ENCODE measurements around the gene CTRB1. TPM values are rescaled to one million over a fixed set of nuclear protein-coding genes. Genes with fewer than 3 reads are reported as not detected.
"Not testable (repeated sequence)": the region's sequence is repeated elsewhere in the genome, so short reads cannot be mapped to it uniquely, and the experiment has no call there.

Gene CTRB1
- total RNA-seq, 3 donors from 2014 or later, result 2.2 to 5.5 (median 3.4) TPM

- no peaks in the 10 kb centered on the region for H3K9me3 Mint-ChIP-seq
- H3K4me3 Mint-ChIP-seq, result no peak overlapping the region
- H3K36me3 Mint-ChIP-seq (ENCODE audit: insufficient read depth), result no peaks in the 10 kb centered on the region
- H3K27me3 Mint-ChIP-seq (ENCODE audit: low read depth), result peaks cover 20% of the 10 kb centered on the region
- ATAC-seq (no peak), DNase-seq (no peak)
- peaks cover 10% of the 10 kb centered on the region for H3K4me1 Mint-ChIP-seq (ENCODE audit: low read depth)
Measured at GRCh38 chr16:75196836-75197235, 22.0 kb upstream of the CTRB1 start.

- Mint-ChIP-seq H3K27me3 (ENCODE audit: low read depth) (peaks cover 20% of the 10 kb centered on the region), H3K4me3 (no peak overlapping the region), H3K9me3 (no peaks in the 10 kb centered on the region), H3K4me1 (ENCODE audit: low read depth) (peaks cover 13% of the 10 kb centered on the region), H3K36me3 (ENCODE audit: insufficient read depth) (no peaks in the 10 kb centered on the region)
- ATAC-seq (no peak), DNase-seq (no peak)
Measured at GRCh38 chr16:75197522-75198134, 21.2 kb upstream of the CTRB1 start.

GRCh38 chr16:75198135-75198600, 20.6 kb upstream of the CTRB1 start:
- Mint-ChIP-seq H3K36me3 (ENCODE audit: insufficient read depth) (no peaks in the 10 kb centered on the region), H3K27me3 (ENCODE audit: low read depth) (peaks cover 20% of the 10 kb centered on the region), H3K4me1 (ENCODE audit: low read depth) (peaks cover 13% of the 10 kb centered on the region), H3K4me3 (no peak overlapping the region), H3K9me3 (no peaks in the 10 kb centered on the region)
- DNase-seq, result no peak
- no peak for ATAC-seq

GRCh38 chr16:75202069-75202590, 16.7 kb upstream of the CTRB1 start:
- Mint-ChIP-seq H3K9me3 (no peaks in the 10 kb centered on the region), H3K36me3 (ENCODE audit: insufficient read depth) (no peaks in the 10 kb centered on the region), H3K4me3 (no peak overlapping the region), H3K4me1 (ENCODE audit: low read depth) (peaks cover 13% of the 10 kb centered on the region), H3K27me3 (ENCODE audit: low read depth) (peaks cover 14% of the 10 kb centered on the region)
- DNase-seq, result no peak
- ATAC-seq, result no peak

GRCh38 chr16:75203096-75203495, 15.7 kb upstream of the CTRB1 start:
- Mint-ChIP-seq H3K4me1 (ENCODE audit: low read depth) (peaks cover 13% of the 10 kb centered on the region), H3K9me3 (no peaks in the 10 kb centered on the region), H3K4me3 (no peak overlapping the region), H3K27me3 (ENCODE audit: low read depth) (peaks cover 4% of the 10 kb centered on the region), H3K36me3 (ENCODE audit: insufficient read depth) (no peaks in the 10 kb centered on the region)
- no peak for DNase-seq
- ATAC-seq, result no peak

- H3K36me3 Mint-ChIP-seq (ENCODE audit: insufficient read depth), result no peaks in the 10 kb centered on the region
- H3K27me3 Mint-ChIP-seq (ENCODE audit: low read depth), result no peaks in the 10 kb centered on the region
- H3K4me3 Mint-ChIP-seq, result no peak overlapping the region
- no peaks in the 10 kb centered on the region for H3K9me3 Mint-ChIP-seq
- ATAC-seq (no peak), DNase-seq (no peak)
- H3K4me1 Mint-ChIP-seq (ENCODE audit: low read depth), result peaks cover 13% of the 10 kb centered on the region
Measured at GRCh38 chr16:75203667-75204409, 14.9 kb upstream of the CTRB1 start.

- no peak overlapping the region for H3K4me3 Mint-ChIP-seq
- H3K4me1 Mint-ChIP-seq (ENCODE audit: low read depth), result peaks cover 13% of the 10 kb centered on the region
- H3K27me3 Mint-ChIP-seq (ENCODE audit: low read depth), result no peaks in the 10 kb centered on the region
- no peaks in the 10 kb centered on the region for H3K9me3 Mint-ChIP-seq
- ATAC-seq (no peak), DNase-seq (no peak)
- H3K36me3 Mint-ChIP-seq (ENCODE audit: insufficient read depth), result no peaks in the 10 kb centered on the region
Measured at GRCh38 chr16:75204410-75204758, 14.4 kb upstream of the CTRB1 start.

- not testable (repeated sequence) for H3K27me3 Mint-ChIP-seq (ENCODE audit: low read depth); H3K9me3 Mint-ChIP-seq; ATAC-seq; DNase-seq; H3K4me3 Mint-ChIP-seq; H3K36me3 Mint-ChIP-seq (ENCODE audit: insufficient read depth)
- peaks cover 13% of the 10 kb centered on the region for H3K4me1 Mint-ChIP-seq (ENCODE audit: low read depth)
Measured at GRCh38 chr16:75204905-75205304, 13.9 kb upstream of the CTRB1 start.

GRCh38 chr16:75205438-75205837, 13.3 kb upstream of the CTRB1 start:
- H3K4me3 Mint-ChIP-seq; DNase-seq; H3K9me3 Mint-ChIP-seq; ATAC-seq; H3K36me3 Mint-ChIP-seq (ENCODE audit: insufficient read depth); H3K27me3 Mint-ChIP-seq (ENCODE audit: low read depth): not testable (repeated sequence)
- peaks cover 13% of the 10 kb centered on the region for H3K4me1 Mint-ChIP-seq (ENCODE audit: low read depth)

GRCh38 chr16:75205961-75206748, 12.6 kb upstream of the CTRB1 start:
- H3K9me3 Mint-ChIP-seq; H3K4me1 Mint-ChIP-seq (ENCODE audit: low read depth); H3K27me3 Mint-ChIP-seq (ENCODE audit: low read depth); ATAC-seq; DNase-seq; H3K4me3 Mint-ChIP-seq; H3K36me3 Mint-ChIP-seq (ENCODE audit: insufficient read depth): not testable (repeated sequence)

- Mint-ChIP-seq H3K4me3 (no peak within 1 kb of the TSS), H3K36me3 (ENCODE audit: insufficient read depth) (no peaks in the 10 kb centered on the region), H3K27me3 (ENCODE audit: low read depth) (no peaks in the 10 kb centered on the region), H3K4me1 (ENCODE audit: low read depth) (peaks cover 2% of the 10 kb centered on the region), H3K9me3 (no peaks in the 10 kb centered on the region)
- DNase-seq, result no peak
- no peak for ATAC-seq
Measured at GRCh38 chr16:75206749-75207451, 11.9 kb upstream of the CTRB1 start, which contains the start of gene CTRB2. Gene CTRB2 (minus strand): TSS chr16:75207161. CDS start chr16:75207141, 20 bp downstream.

- Mint-ChIP-seq H3K9me3 (no peaks in the 10 kb centered on the region), H3K36me3 (ENCODE audit: insufficient read depth) (no peaks in the 10 kb centered on the region), H3K4me3 (no peak overlapping the region), H3K4me1 (ENCODE audit: low read depth) (no peaks in the 10 kb centered on the region), H3K27me3 (ENCODE audit: low read depth) (no peaks in the 10 kb centered on the region)
- no peak for DNase-seq
- ATAC-seq, result no peak
Measured at GRCh38 chr16:75207831-75208230, 11.0 kb upstream of the CTRB1 start.

GRCh38 chr16:75208242-75208825, 10.5 kb upstream of the CTRB1 start:
- no peak for ATAC-seq
- Mint-ChIP-seq H3K36me3 (ENCODE audit: insufficient read depth) (no peaks in the 10 kb centered on the region), H3K4me1 (ENCODE audit: low read depth) (no peaks in the 10 kb centered on the region), H3K4me3 (no peak overlapping the region), H3K9me3 (no peaks in the 10 kb centered on the region), H3K27me3 (ENCODE audit: low read depth) (peaks cover under 1% of the 10 kb centered on the region)
- no peak for DNase-seq

Measured in activated T-cell treated with anti-CD3 and anti-CD28 coated beads, Interleukin-2, amount 50 U/mL, for 4 hours (primary cell).